Ishikawa (cell line): ENCODE results near the gene RALGAPA2.

ENCODE experiments used
- CEBPB ChIP-seq: IDR thresholded peaks from 2 replicates; pipeline ENCODE4 v1.6.1; 2012
- CREB1 ChIP-seq: IDR thresholded peaks from 2 replicates; pipeline ENCODE4 v1.6.1; 2012; ENCODE audit warnings: low read depth
- EGR1 ChIP-seq: IDR thresholded peaks from 2 replicates; pipeline ENCODE4 v1.6.1; 2012
- EP300 ChIP-seq: IDR thresholded peaks from 2 replicates; pipeline ENCODE4 v1.6.1; 2012; ENCODE audit warnings: borderline replicate concordance
- FOXM1 ChIP-seq: IDR thresholded peaks from 2 replicates; pipeline ENCODE4 v1.6.1; 2012; ENCODE audit warnings: low read depth, borderline replicate concordance
- MAX ChIP-seq: IDR thresholded peaks from 2 replicates; pipeline ENCODE4 v1.6.1; 2012
- NFIC ChIP-seq: IDR thresholded peaks from 2 replicates; pipeline ENCODE4 v1.6.1; 2012
- RAD21 ChIP-seq: IDR thresholded peaks from 2 replicates; pipeline ENCODE4 v1.6.1; 2012; ENCODE audit warnings: low read depth
- REST ChIP-seq: IDR thresholded peaks from 2 replicates; pipeline ENCODE4 v1.6.1; 2012; ENCODE audit warnings: low read depth, mild to moderate bottlenecking
- TAF1 ChIP-seq: IDR thresholded peaks from 2 replicates; pipeline ENCODE4 v1.6.1; 2012; ENCODE audit warnings: low read depth, mild to moderate bottlenecking
- TEAD4 ChIP-seq: IDR thresholded peaks from 2 replicates; pipeline ENCODE4 v1.6.1; 2012
- USF1 ChIP-seq: IDR thresholded peaks from 2 replicates; pipeline ENCODE4 v1.6.1; 2012
- YY1 ChIP-seq: IDR thresholded peaks from 2 replicates; pipeline ENCODE4 v1.6.1; 2012; ENCODE audit warnings: low read depth
- ZBTB7A ChIP-seq: IDR thresholded peaks from 2 replicates; pipeline ENCODE4 v1.6.1; 2012; ENCODE audit warnings: low read depth

GRCh38 chr20:20603339-20603990 lies 109.0 kb downstream of the RALGAPA2 start:
- no peak for TF ChIP-seq TEAD4
- TF ChIP-seq EP300 = no peak
- no peak for TF ChIP-seq FOXM1
- TF ChIP-seq MAX = peak; percentile 91
- no peak for TF ChIP-seq EGR1
- no peak for TF ChIP-seq ZBTB7A
- TF ChIP-seq YY1 = no peak
- no peak for TF ChIP-seq CREB1
- TF ChIP-seq REST = no peak
- TF ChIP-seq TAF1 = no peak
- TF ChIP-seq CEBPB = no peak
- TF ChIP-seq RAD21 = no peak
- TF ChIP-seq NFIC = no peak
- peak; percentile 80 for TF ChIP-seq USF1
